ENCODE measurements around the gene NLN.

DNA sequence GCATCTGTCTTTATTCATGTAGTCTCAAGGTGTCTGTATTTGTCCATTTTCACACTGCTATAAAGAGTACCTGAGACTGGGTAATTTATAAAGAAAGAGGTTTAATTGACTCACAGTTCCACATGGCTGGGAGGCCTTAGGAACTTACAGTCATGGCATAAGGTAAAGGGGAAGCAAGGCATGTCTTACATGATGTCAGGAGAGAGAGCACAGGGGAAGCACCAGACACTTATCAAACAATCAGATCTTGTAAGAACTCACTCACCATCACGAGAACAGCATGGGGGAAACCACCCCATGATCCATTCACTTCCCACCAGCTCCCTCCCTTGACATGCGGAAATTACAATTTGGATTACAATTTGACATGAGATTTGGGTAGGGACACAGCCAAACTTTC lies 44.2 kb downstream of the NLN start:
- TF ChIP-seq POLR2A (IDR thresholded peaks at IDR 0.05; ENCODE audit: low read depth, low read length) (no peak), POLR2AphosphoS5 (IDR thresholded peaks at IDR 0.05; ENCODE audit: low read depth, low read length) (no peak)

Measured in GM12892 (cell line).